Measurements from ENCODE around the gene ACTR1A.

DNA sequence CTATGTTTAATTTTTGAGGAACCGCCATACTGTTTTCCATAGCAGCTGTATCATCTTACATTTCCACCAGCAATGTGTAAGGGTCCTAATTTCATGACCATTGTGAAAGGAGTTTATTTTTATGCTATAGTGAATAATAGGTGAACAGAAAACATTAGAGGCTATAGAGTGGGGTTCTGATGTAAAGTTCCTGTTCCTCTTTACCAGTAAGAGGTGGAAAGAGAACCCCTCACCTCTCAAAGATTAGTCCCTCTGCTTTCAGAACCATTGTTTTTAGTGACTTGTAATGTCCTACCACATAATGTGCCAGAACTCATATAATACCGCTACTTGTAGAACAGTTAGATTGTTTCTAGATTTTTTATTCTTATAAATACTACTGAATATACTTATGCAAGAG, 35.4 kb upstream of the ACTR1A start:
- TF ChIP-seq CTCF (IDR thresholded peaks at IDR 0.05): no peak
- TF ChIP-seq POLR2A (IDR thresholded peaks at IDR 0.05): no peak
